Natural killer cell (primary cell): ENCODE data around the gene FRMPD1. TPM values are rescaled to one million over a fixed set of nuclear protein-coding genes. Genes with fewer than 3 reads are reported as not detected.

Experiments
- ATAC-seq, 3 donors: fragments of 150-1000 bp in 2 of 3; fragments of 200-7000 bp in 1 of 3; cut with Tn5 transposase; 1 replicate in 1 of 3; 2 replicates in 2 of 3; pipeline ENCODE4 v1.10.0; 2021; ENCODE audit warnings: mild to moderate bottlenecking in 2 of 3, moderate library complexity in 2 of 3
- DNase-seq, 2 donors: peaks; one replicate each; pipeline versions ENCODE4 v3.0.0 to v3.0.0-alpha.2; 2013 to 2021; ENCODE audit warnings: mixed read lengths in 1 of 2
- H3K27ac ChIP-seq: one replicate; pipeline ENCODE4 v1.5.1; 2013; ENCODE audit warnings: mild to moderate bottlenecking, low read length
- H3K27me3 ChIP-seq: one replicate; pipeline ENCODE4 v1.6.1; 2013; ENCODE audit warnings: low read length; ENCODE audit not compliant: control insufficient read depth, insufficient read depth
- H3K36me3 ChIP-seq: one replicate; pipeline ENCODE4 v1.6.1; 2013; ENCODE audit warnings: low read length; ENCODE audit not compliant: control insufficient read depth, insufficient read depth
- H3K4me1 ChIP-seq: one replicate; pipeline ENCODE4 v1.6.1; 2013; ENCODE audit warnings: low read length; ENCODE audit not compliant: control insufficient read depth, insufficient read depth
- H3K4me3 ChIP-seq: one replicate; pipeline ENCODE4 v1.5.1; 2013; ENCODE audit warnings: low read length
- H3K9me3 ChIP-seq: one replicate; pipeline ENCODE4 v1.6.1; 2013; ENCODE audit warnings: low read length; ENCODE audit not compliant: control insufficient read depth, insufficient read depth
- H3K27ac Mint-ChIP-seq, 2 donors: one replicate each; pipeline ENCODE4 v1.8.0; 2022; ENCODE audit warnings: mild to moderate bottlenecking in 2 of 2, mixed read lengths in 2 of 2, moderate library complexity in 1 of 2
- H3K27me3 Mint-ChIP-seq, 2 donors: one replicate each; pipeline ENCODE4 v1.8.0; 2022; ENCODE audit warnings: low read depth in 2 of 2, mixed read lengths in 2 of 2
- H3K36me3 Mint-ChIP-seq: one replicate; pipeline ENCODE4 v1.8.0; 2022; ENCODE audit warnings: mixed read lengths
- H3K4me1 Mint-ChIP-seq, 2 donors: one replicate each; pipeline ENCODE4 v1.8.0; 2022; ENCODE audit warnings: mixed read lengths in 2 of 2
- H3K4me3 Mint-ChIP-seq: one replicate; pipeline ENCODE4 v1.8.0; 2022; ENCODE audit warnings: mild to moderate bottlenecking, moderate library complexity, mixed read lengths
- H3K9me3 Mint-ChIP-seq, 2 donors: one replicate each; pipeline ENCODE4 v1.8.0; 2022; ENCODE audit warnings: mixed read lengths in 2 of 2
- whole genome bisulfite sequencing: methylation state at CpG from one replicate; pipeline ENCODE4 v1.1.7; 2013; ENCODE audit warnings: missing lambda C conversion rate; ENCODE audit not compliant: insufficient coverage; 5-methylcytosine and 5-hydroxymethylcytosine counted together
- intact Hi-C: fragments of 100-400 bp; cut with micrococcal nuclease; formaldehyde crosslinking; loops from one replicate; pipeline ENCODE4 v1.14.2; 2022
- total RNA-seq, 4 donors: library from RNA; stranded (reverse); fragments of 120-200 nt in 1 of 4; gene quantifications; one replicate each; pipeline versions ENCODE4 v1.2.3 to v1.2.4, GENCODE V29; 2013 to 2022
- TF ChIP-seq, protein P1 (sequence below): fragments of 200-600 bp; IDR thresholded peaks from one replicate; pipeline ENCODE4 v1.8.0; 2022; ENCODE audit warnings: antibody characterized with exemption

Gene FRMPD1
- total RNA-seq, 3 donors from 2014 or later (not counting 1 experiment from before 2014, with no cell fraction given): not detected

DNA sequence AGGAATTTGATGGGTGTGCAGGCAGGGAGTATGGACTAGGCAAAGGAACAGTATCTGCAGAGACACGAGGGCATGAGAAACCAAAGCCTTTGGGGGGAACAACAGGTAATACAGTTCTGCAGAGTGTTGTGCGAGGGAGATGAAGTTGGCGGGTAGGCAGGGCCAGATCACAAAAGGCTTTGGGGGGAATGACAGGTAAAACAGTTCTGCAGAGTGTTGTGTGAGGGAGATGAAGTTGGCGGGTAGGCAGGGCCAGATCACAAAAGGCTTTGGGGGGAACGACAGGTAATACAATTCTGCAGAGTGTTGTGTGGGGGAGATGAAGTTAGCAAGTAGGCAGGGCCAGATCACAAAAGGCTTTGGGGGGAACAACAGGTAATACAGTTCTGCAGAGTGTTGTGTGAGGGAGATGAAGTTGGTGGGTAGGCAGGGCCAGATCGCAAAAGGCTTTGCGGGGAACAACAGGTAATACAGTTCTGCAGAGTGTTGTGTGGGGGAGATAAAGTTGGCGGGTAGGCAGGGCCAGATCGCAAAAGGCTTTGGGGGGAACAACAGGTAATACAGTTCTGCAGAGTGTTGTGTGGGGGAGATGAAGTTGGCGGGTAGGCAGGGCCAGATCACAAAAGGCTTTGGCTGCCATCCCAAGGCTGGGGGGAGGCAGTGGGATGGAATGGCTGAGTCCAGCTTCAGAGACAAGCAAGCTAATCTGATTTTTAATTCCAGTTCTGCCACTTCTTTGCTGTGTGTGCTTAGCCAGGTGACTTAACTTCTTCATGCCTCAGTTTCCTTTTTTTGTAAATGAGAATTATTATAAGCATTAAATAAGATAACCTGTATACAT is 33.0 kb downstream of the FRMPD1 start:
- 88% methylated on average over 10 of the region's 10 CpGs for WGBS
- DNase-seq: no peak
- no peak for ATAC-seq
- no peaks in the 10 kb centered on the region for H3K9me3 Mint-ChIP-seq
- no peaks in the 10 kb centered on the region for H3K9me3 ChIP-seq
- H3K4me1 ChIP-seq: no peaks in the 10 kb centered on the region
- peaks cover 33 to 50% of the 10 kb centered on the region in 2 donors for H3K27me3 Mint-ChIP-seq
- H3K27ac Mint-ChIP-seq: no peak overlapping the region
- H3K27ac ChIP-seq: no peak overlapping the region
- intact Hi-C loops: no loop called here
- no peaks in the 10 kb centered on the region for H3K36me3 Mint-ChIP-seq
- H3K4me1 Mint-ChIP-seq: no peaks in the 10 kb centered on the region
- H3K36me3 ChIP-seq: no peaks in the 10 kb centered on the region
- H3K4me3 ChIP-seq: no peak overlapping the region
- no peak overlapping the region for H3K4me3 Mint-ChIP-seq
- TF ChIP-seq, protein P1, sequence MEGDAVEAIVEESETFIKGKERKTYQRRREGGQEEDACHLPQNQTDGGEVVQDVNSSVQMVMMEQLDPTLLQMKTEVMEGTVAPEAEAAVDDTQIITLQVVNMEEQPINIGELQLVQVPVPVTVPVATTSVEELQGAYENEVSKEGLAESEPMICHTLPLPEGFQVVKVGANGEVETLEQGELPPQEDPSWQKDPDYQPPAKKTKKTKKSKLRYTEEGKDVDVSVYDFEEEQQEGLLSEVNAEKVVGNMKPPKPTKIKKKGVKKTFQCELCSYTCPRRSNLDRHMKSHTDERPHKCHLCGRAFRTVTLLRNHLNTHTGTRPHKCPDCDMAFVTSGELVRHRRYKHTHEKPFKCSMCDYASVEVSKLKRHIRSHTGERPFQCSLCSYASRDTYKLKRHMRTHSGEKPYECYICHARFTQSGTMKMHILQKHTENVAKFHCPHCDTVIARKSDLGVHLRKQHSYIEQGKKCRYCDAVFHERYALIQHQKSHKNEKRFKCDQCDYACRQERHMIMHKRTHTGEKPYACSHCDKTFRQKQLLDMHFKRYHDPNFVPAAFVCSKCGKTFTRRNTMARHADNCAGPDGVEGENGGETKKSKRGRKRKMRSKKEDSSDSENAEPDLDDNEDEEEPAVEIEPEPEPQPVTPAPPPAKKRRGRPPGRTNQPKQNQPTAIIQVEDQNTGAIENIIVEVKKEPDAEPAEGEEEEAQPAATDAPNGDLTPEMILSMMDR: no peak
- H3K27me3 ChIP-seq: no peaks in the 10 kb centered on the region

DNA sequence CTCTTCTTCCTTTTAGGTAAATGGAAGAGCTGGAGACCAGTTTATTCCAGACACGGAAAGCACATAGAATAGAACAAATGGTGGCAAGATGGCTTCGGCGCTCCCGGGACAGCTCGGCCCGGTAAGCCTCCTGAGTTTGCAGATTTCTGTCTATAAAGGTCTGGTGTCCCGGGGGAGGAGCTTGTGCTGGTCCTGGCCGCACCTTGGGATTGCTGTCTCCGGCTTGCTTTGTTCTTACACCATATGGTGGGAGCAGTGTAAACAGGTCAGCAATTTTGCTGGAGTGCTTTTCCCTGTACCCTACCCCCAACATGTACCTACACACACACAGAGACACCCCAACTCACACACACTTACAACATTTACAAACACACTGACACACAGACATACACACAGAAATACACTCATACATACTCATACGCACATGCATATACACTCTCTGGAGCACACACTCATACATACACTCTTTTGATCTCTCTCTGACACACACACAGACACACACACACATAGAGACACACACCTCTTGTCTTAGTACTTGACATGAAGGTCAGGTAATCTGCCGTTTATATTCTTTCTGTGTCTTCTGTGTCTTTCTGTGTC is 42.0 kb downstream of the FRMPD1 start:
- DNase-seq (no peak), ATAC-seq (no peak)
- no peak overlapping the region for H3K27ac ChIP-seq
- TF ChIP-seq, protein P1: no peak
- Mint-ChIP-seq H3K27ac (no peak overlapping the region), H3K9me3 (no peaks in the 10 kb centered on the region), H3K36me3 (no peaks in the 10 kb centered on the region), H3K4me1 (no peaks in the 10 kb centered on the region), H3K4me3 (no peak overlapping the region), H3K27me3 (peaks cover 36 to 41% of the 10 kb centered on the region in 2 donors)
- WGBS: 85% methylated on average over 11 of the region's 11 CpGs
- peaks cover 5% of the 10 kb centered on the region for H3K27me3 ChIP-seq
- H3K4me3 ChIP-seq: no peak overlapping the region
- H3K9me3 ChIP-seq: no peaks in the 10 kb centered on the region
- H3K36me3 ChIP-seq: no peaks in the 10 kb centered on the region
- intact Hi-C loops: no loop called here
- no peaks in the 10 kb centered on the region for H3K4me1 ChIP-seq

GRCh38 chr9:37693260-37693659 is 42.5 kb downstream of the FRMPD1 start:
- no peaks in the 10 kb centered on the region for H3K9me3 ChIP-seq
- peaks cover 5% of the 10 kb centered on the region for H3K27me3 ChIP-seq
- Mint-ChIP-seq H3K4me1 (no peaks in the 10 kb centered on the region), H3K27ac (no peak overlapping the region), H3K9me3 (no peaks in the 10 kb centered on the region), H3K4me3 (no peak overlapping the region), H3K36me3 (no peaks in the 10 kb centered on the region), H3K27me3 (peaks cover 36 to 41% of the 10 kb centered on the region in 2 donors)
- H3K36me3 ChIP-seq: no peaks in the 10 kb centered on the region
- 3% methylated on average over 4 of the region's 4 CpGs for WGBS
- intact Hi-C loops: no loop called here
- no peak overlapping the region for H3K27ac ChIP-seq
- H3K4me1 ChIP-seq: no peaks in the 10 kb centered on the region
- ATAC-seq (no peak), DNase-seq (no peak)
- H3K4me3 ChIP-seq: no peak overlapping the region
- TF ChIP-seq, protein P1: no peak
